Occipital lobe (tissue), 2 donors: ENCODE measurements around the gene HNRNPA0. TPM values are rescaled to one million over a fixed set of nuclear protein-coding genes. Genes with fewer than 3 reads are reported as not detected.
A peak's percentile ranks its signal among the peaks of the same experiment; 100 is the strongest.
"Not testable (repeated sequence)": the region's sequence is repeated elsewhere in the genome, so short reads cannot be mapped to it uniquely, and the experiment has no call there.

Experiments
- DNase-seq: peaks from one replicate; lab custom pipeline; 2025; lab: John Stamatoyannopoulos, UW
- total RNA-seq: library from RNA; depleted of rRNA; stranded (reverse); fragments of >200 nt; gene quantifications from one replicate; pipeline ENCODE4 v1.2.3, GENCODE V29; 2014

The HNRNPA0 gene
- 53.7 TPM for total RNA-seq

DNA sequence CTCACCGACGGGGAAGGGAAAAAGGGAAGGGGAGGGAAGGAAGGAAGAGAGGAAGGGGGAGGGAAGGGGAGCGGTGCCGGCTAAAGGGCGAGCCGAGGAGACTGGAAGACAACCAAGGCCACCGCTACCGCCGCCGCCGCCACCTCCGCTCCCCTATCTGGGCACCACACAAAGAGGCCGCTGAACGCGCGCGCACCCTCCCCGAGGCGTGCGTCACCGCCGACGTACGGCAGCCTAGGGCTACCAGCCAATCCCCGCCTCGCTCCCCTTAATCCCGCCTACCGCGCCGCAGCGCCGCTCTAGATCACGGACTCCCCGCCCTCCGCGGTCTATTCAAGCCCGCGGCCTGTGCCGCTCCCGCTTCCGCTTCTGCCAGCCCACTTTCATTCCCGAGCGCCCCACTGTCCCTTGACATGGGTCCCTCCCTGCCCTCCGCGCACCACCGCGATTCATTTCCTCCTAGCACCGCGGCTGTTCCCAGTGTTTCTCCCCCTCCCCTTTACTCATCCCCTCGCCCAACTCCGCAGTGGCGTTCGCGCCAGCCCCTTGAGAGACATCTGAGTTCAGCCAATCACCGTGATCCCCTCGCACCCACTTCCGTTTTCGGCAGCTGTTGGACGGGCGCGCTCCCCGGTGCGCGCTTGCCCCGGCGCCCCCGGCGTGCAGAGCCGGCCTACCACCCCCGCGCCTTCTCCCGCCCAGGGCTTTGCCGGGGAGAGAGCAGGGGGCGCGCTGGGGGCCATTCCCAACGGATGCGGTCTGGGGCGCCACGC, at the start of gene HNRNPA0:
Gene HNRNPA0, minus strand, starts transcription at position 176 of the 773 bp plus-strand sequence. CDS start 297 bp downstream, outside the sequence.
- DNase-seq = peak; percentile 96

GRCh38 chr5:137802282-137803210, 48.4 kb upstream of the HNRNPA0 start:
- no peak for DNase-seq

DNA sequence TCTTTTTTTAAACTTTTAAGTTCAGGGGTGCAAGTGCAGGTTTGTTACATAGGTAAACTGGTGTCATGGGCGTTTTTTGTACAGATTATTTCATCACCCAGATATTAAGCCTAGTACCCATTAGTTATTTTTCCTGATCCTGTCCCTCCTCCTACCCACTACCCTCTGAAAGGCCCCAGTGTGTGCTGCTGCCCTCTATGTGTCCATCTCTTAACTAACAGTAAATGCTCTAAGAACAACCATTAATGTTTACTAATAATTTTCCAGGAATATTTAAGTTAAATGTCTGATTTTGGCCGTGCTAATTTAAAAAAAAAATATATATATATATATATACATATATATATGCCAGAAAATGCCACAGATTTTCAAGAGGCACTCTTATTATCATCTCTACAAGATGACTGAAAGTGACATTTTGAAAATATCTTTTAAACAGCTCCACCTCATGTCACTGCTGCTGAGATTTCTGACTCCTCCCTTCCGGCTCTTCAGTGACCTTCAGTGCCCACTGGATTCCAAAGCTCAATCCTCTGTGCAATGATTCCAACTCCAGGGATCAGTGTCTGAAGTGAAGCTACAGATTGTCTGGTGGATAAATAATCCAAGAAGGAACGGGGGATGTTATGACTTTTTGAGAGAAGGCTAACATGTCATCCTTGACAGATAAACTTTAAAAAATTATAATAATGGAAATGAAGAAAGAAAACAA, 46.7 kb upstream of the HNRNPA0 start:
- DNase-seq = no peak

- DNase-seq = no peak
These were observed 42.1 kb upstream of the HNRNPA0 start for GRCh38 chr5:137796279-137796678.

- no peak for DNase-seq
These were observed 40.7 kb upstream of the HNRNPA0 start for GRCh38 chr5:137794863-137795262.

DNA sequence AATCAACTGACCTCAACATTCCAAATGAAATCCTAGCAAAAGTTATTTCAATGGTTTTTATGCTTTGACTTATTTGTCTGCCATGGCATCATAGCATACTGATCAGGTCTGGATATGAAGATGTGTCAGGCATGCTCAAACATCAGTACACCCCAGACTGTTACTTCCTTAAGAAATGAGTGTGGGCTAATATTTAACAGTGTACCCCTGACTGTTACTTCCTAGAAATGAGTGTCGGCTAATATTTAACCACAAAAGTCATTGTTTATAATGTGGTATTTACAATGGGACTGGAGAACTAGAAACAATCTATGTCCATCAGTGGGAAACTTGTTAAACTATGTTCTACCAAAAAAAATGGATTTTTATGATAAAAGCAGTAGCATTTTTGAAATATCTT, 38.1 kb upstream of the HNRNPA0 start:
- DNase-seq = no peak

DNA sequence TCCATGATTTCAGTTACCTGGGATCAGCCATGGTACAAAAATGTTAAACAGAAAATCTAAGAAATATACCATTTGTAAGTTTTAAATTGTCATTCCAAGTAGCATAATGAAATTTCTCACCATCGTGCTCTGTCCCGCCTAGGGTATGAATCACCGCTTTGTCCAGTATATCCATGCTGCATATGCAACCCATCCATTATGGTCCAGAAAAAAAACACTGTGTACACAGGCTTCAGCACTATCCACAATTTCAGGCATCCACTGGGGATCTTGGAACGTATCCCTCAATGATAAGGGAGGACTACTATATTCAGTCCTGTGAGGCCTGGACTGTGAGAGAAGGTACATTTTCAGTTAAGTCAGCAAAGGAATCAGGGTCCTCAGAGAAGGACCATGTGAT, 37.6 kb upstream of the HNRNPA0 start:
- no peak for DNase-seq

DNA sequence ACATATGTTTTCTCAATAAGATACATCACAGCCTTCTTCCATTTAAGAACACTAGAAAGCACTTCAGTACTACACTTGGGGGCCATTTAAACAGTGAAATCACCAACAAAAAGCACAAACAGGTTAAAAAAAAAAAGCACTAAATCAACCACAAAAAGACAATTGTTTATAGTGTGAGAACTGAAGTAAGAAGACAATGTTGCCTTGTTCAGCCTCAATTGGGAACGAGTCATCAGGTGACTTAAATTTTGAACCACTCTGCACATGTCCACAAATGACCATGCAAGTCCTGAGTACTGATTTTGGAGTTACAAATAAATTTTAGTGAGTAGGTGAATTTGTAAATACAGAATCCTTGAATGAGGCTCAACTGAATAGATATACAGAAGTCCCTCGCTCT, 37.2 kb upstream of the HNRNPA0 start:
- no peak for DNase-seq

DNA sequence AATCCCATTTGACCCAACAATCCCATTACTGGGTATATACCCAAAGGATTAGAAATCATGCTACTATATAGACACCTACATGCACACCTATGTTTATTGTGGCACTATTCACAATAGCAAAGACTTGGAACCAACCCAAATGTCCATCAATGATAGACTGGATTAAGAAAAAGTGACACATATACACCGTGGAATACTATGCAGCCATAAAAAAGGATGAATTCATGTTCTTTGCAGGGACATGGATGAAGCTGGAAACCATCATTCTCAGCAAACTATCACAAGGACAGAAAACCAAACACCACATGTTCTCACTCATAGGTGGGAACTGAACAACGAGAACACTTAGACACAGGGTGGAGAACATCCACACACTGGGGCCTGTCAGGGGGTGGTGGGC, 34.4 kb upstream of the HNRNPA0 start:
- DNase-seq = not testable (repeated sequence)

GRCh38 chr5:137782984-137783536, 28.9 kb upstream of the HNRNPA0 start:
- no peak for DNase-seq

DNA sequence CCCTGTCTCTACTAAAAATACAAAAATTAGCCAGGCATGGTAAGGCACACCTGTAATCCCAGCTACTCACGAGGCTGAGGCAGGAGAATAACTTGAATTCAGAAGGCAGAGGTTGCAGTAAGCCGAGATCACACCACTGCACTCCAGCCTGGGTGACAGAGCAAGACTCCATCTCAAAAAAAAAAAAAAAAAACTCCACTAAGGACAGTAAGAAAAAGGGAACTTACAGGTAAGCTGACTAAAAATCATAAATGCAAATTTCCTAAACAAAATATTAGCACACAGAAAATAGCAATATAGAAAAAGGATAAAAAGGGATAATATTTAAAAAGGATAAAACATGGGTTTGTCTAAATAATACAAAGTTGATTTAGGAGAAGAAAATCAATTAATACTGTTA, 27.9 kb upstream of the HNRNPA0 start:
- DNase-seq = no peak

DNA sequence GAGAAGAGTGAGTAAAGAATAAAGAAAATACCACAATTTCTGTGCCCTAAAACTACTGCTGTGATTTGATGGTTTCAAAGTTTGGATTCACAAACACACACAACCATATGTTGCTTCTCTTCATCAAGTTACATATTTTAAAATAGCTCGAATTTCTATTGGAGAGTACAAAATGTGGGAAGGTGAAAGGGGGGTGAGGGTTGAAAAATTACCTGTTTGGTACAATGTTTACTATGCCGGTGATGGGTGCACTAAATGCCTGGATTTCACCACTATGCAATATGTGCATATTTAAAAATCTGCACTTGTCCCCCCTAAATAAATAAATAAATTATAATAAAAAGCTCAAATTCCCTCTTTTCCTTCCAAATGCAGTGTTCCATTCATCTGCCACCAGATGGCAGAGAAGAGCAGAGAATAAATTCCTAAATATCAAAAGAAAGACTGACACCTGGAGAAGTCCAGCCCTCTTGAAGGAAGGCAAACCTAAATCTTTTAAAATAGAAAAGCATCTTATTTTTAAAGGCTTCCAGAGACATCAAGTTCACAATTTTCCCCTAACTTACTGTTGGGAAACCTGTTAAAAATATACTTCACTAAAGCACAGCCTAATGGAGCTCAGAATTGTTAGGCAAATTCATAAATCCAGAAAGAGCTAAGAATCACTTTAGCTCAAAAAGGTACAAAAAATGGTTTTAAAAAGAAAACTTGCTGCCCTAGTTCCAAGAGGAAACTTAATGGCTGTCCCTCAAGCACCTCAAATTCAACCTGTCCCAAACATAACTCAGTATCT, 24.8 kb upstream of the HNRNPA0 start:
- no peak for DNase-seq

- DNase-seq = not testable (repeated sequence)
These were observed 13.8 kb upstream of the HNRNPA0 start for GRCh38 chr5:137767937-137768336.

GRCh38 chr5:137761566-137761965, 7.4 kb upstream of the HNRNPA0 start:
- DNase-seq = no peak

- DNase-seq = no peak
These were observed 6.8 kb upstream of the HNRNPA0 start for GRCh38 chr5:137760719-137761516.

DNA sequence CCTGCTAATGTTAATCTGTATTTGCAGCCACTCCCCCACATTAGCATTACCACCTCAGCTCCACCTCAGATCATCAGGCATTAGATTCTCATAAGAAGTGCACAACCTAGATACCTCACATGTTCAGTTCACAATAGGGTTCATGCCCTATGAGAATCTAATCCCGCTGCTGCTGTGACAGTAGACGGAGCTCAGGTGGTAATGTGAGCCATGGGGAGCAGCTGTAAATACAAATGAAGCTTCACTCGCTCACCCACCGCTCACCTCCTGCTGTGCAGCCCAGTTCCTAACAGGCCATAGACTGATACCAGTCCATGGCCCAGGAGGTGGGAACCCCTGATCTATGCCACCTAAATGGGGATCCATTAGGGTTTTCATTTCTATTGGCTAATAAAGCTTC, 6.1 kb upstream of the HNRNPA0 start:
- no peak for DNase-seq

DNA sequence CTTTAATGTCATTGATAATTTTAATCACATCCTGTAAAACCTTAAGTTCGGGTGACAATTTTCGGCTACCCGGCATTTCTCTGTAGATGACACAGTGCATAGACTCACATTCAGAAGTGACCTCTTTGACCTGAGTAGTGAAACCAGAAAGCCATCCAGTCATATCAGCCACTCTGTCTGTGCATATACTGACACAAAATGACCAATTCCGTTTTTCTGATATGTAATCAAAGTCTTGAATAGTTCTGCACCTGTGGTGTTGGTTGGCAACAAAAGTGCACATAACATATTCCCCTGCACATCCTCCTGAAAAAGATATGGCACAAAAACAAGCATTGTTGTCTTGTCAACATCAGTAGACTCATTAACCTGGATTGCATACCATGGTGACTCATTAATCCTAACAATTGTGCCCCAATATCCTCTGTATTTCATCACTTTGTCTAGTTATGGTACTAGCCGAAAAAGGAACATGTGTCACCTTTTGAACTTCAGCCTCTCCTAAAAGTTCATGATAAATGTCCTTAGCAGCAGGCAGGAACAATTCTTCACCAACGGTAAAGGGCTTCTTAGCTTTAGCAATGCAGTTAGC, 4.6 kb upstream of the HNRNPA0 start:
- no peak for DNase-seq

DNA sequence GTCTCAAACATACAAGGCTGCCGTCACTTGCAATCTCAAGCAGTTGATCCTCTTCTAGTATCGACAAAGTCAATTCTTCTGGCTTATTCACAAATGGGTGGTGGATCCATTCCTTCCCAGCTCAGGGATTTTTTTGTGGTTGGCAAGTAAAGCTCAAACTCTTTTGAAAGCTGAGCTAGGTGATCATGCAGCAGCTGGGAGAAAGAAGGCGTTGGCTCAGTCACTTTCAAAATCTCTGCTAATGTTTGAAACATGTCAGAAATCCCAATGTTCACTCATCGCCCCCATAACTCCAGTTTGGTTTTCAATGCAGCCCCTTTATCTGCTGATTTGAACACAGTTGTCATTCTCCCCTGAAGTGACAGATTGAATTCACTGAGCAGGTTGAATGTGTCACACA, 4.0 kb upstream of the HNRNPA0 start:
- no peak for DNase-seq

GRCh38 chr5:137757634-137758033, 3.5 kb upstream of the HNRNPA0 start:
- DNase-seq = no peak
